PFSK-1 (cell line): ENCODE data around the gene ERICH4.

Experiments
- POLR2AphosphoS5 ChIP-seq: IDR thresholded peaks from 2 replicates; pipeline ENCODE4 v1.6.1; 2012; ENCODE audit warnings: low read depth, mild to moderate bottlenecking, control low read depth, low read length, moderate library complexity
- TAF1 ChIP-seq: IDR thresholded peaks from 2 replicates; pipeline ENCODE4 v1.6.1; 2012; ENCODE audit warnings: low read length, control low read depth, borderline replicate concordance; ENCODE audit not compliant: insufficient read depth

GRCh38 chr19:41435936-41436673 lies 6.9 kb upstream of the ERICH4 start:
- TF ChIP-seq POLR2AphosphoS5 = no peak
- TF ChIP-seq TAF1 = no peak
